GM23248 (cell line): ENCODE data around the gene TPK1.

Source experiments
- EZH2 ChIP-seq: fragments of 200-600 bp; sonication (generic); IDR thresholded peaks from 2 replicates; pipeline ENCODE4 v1.6.1; 2018; ENCODE audit warnings: antibody characterized with exemption, mild to moderate bottlenecking; ENCODE audit not compliant: insufficient read depth, poor library complexity, severe bottlenecking
- EZH2phosphoT487 ChIP-seq: fragments of 200-600 bp; sonication (generic); IDR thresholded peaks from 2 replicates; pipeline ENCODE4 v1.6.1; 2018; ENCODE audit warnings: antibody characterized with exemption, moderate library complexity, mild to moderate bottlenecking, low read depth; ENCODE audit not compliant: insufficient read depth

DNA sequence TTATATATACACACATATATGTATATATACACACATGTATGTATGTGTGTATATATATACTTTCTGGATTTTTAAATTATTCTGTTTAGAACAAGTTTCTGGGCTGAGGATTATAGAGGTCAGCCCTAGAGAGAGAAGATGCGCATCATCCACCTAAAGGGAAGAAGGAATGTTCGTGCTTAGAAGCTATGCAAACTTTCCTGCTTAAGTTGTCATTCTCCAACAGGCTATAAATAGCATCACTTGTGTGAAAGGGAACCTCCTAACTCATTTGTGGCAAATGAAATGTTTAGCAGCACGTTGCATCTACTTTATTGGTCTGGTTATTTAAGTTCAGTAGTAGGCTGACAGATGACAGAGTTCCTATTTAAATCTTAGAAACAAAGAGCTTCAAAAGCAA lies 23.9 kb upstream of the TPK1 start:
- TF ChIP-seq EZH2phosphoT487, result no peak
- TF ChIP-seq EZH2, result no peak
